Smooth muscle cell of the brain vasculature (primary cell): ENCODE results near the gene FAM43A.

ENCODE experiments used
- DNase-seq: peaks from one replicate; pipeline ENCODE4 v3.0.0-alpha.2; 2012; ENCODE audit warnings: low read depth, low spot score

Gene FAM43A

DNA sequence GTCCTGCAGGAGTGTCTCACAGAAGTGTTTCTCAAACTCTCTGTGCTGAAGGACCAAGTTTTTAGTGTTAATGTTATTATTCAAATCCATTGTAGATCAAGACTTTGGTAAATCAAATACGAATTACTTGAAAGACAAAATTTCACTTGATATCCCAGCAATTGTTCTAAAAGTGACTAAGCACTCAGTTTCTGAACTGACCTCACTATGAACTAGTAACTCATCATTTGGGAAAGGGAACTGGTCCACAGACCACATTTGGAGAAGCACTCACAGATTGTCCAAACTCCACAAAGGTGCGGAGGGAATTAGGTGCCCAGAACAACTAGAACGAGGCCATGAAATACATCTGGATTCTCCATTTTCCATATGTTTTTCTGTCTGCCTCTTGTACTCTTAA lies 25.6 kb downstream of the FAM43A start:
- no peak for DNase-seq

DNA sequence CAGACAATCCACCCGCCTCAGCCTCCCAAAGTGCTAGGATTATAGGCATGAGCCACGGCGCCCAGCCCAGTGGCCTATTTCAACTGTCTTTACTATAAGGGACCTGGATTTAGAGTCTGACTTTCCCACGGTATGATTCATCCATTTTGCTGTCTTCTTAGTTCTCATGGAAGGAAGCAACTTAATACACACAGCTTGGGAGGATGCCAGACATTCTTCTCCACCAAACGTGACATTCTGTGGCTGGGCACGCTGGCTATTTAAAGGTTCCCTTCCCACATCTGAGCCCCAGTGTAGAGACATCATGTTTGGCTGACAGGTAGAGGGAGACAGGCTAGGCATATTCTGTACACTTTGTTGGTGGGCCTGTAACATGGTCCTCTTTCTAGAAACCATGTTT lies 26.2 kb downstream of the FAM43A start:
- peak; percentile 68 for DNase-seq

DNA sequence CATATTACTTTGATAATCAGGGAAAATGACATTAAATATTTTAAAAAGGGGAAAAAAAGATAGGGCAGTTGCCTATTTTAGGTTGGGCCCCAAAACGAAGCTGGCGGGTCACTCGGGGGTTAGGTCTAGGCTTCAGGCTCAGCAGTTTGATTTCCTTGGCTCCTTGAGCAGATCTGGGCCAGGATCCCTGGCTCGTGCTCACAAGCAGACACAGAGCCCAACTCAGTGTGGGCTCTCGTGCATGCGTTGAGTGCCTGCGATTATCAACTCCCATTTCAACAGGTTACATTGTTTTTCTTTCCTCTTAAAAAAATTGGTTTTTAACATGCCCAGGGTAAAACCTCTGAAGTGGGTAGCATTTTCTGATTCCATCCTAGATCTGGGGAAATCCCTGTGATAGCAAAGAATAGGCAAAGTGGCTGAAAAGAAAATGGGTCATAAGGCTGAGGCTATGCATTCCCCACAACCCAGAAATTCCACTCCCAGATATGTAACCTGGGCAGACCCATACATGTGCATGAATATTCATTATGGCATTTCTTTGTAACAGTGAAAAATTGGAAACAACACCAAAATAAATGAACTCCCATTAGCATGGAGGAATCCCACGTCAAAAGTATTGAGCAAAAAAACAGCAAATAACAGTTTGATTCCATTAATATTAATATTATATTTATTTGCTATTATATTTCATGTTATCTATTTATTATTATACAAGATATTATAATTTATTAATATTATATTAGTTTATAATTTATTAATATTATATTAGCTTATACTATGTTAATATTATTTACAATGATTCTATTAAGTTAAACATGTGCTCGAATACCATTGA lies 27.8 kb downstream of the FAM43A start:
- DNase-seq = no peak

DNA sequence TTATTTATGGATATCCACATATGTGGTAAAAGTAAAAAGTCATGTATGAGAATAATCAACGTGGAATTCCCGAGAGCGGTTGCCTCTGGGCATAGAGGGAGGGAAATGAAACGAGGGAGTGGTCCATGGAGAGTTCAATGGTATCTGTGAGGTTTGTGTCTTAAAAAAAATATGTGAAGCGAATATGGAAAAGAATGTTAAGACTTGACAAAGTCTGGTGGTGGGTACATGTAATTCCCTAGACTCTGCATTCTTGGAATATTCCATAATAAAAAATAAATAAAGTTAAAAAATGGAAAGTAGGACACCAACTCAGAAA lies 28.4 kb downstream of the FAM43A start:
- DNase-seq = no peak

- no peak for DNase-seq
Observed at GRCh38 chr3:194714564-194714963, 28.9 kb downstream of the FAM43A start.

- no peak for DNase-seq
Observed at GRCh38 chr3:194715022-194715800, 29.5 kb downstream of the FAM43A start.

DNA sequence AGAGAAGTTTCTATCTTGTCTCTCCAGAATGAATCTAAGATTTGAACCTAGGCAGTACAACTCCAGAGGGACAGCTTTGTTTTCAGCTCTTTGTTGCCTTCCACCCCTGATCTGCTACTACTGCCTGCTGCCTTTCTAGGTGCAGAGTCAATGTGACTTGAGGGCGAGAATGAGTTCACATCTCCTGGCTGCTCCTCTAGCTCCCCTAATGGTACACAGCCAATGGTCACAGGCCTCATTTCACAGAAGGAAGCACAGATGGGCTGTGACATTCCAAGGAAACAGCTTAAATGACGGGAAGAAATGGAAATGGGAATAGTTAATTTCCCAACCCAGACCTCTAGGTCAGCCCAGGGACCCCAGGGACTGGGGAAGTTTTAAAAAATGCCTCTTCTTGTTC lies 32.4 kb downstream of the FAM43A start:
- DNase-seq = no peak

DNA sequence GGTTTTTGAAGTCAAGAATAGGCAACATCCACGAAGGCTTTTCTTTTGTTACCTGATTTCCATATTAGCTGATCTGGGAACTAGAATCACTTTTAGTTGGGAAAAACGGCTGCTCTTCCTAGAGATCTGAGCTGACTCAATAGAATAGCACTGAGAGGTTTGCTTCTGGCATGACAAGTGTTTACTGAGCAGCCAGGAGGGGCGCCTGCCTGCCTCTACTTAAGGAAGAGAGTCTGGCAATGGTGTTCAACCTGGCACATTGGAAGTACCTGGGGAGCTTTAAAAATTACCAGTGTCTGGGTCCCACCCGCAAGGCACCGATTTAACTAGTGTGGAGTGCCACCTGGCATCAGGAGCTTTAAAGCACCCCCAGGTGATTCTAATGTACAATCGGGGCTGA lies 34.4 kb downstream of the FAM43A start:
- DNase-seq = no peak

- DNase-seq = no peak
Observed at GRCh38 chr3:194723846-194724618, 38.3 kb downstream of the FAM43A start.

DNA sequence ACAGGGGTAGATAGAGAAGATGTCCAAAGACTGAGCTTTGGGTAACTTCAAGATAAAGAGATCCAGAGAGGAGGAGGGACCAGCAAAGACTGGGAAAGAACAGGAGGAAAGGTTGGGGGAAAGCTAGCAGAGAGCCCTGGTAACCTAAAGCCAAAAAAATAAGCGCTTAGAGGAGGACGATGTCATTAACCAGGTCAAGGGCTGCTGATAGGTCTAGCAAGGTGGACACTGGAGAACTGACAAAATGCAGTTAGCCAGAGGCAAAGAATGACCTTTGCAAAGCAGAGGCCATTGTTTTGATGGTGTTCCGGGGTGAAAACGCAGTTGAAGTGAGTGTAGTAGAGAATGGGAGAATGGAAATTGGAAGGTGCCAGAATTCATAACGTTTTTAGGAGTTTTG lies 39.7 kb downstream of the FAM43A start:
- DNase-seq = no peak

GRCh38 chr3:194727435-194728128 lies 41.9 kb downstream of the FAM43A start:
- no peak for DNase-seq

- no peak for DNase-seq
Observed at GRCh38 chr3:194728986-194729385, 43.3 kb downstream of the FAM43A start.

DNA sequence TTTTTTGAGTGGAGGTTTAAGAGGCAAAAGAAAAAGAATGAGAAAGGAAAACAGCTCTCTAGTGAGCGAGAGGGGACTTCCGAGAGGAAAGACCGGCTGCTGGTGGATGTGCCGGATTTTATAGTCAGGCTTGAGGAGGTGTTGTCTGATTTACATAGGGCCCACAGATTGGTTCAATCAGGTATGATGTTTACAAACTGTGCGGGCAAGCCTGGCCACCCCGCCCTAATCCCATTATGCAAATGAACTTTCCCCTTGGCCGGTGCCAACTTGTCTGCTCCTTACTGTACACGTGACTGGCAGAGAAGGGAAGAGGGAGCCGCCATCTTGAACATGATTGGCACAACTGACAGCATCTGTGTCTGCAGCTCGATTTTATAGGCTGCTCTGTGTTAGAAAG lies 44.7 kb downstream of the FAM43A start:
- no peak for DNase-seq

GRCh38 chr3:194731506-194732073 lies 45.9 kb downstream of the FAM43A start:
- no peak for DNase-seq

DNA sequence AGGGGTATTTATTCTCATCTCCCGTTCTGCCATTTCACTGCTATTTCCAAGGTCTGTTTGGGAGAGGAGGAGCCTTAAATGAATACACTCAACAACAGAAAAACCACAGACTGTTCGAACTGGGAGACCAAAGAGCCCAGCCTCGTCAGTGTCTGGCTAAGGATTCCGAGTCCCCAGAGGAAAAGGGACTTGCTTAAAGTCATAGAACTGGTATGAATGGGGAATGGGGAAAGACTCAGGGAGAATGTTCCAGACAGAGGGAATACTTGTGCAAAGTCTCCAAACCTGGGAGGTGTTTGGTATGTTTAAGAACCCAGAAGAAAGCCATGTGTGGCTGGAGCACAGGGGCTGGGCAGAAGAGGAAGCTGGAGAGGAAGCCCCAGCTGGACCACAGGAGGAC lies 46.9 kb downstream of the FAM43A start:
- DNase-seq = no peak

- no peak for DNase-seq
Observed at GRCh38 chr3:194736277-194736895, 50.7 kb downstream of the FAM43A start.

GRCh38 chr3:194736896-194737600 lies 51.4 kb downstream of the FAM43A start:
- DNase-seq = no peak
